AG04449 (cell line): ENCODE measurements around the gene RAPGEFL1.

Source experiments
- CTCF ChIA-PET: fragments of 350-600 bp; formaldehyde crosslinking; extraction: SDS; loops from one replicate; lab custom pipeline; 2021; ENCODE audit warnings: antibody characterized with exemption; lab: Yijun Ruan, JAX
- POLR2A ChIA-PET: fragments of 400-600, 350-600 bp; formaldehyde crosslinking; extraction: SDS; loops from one replicate; lab custom pipeline; 2020; ENCODE audit warnings: antibody characterized with exemption, inconsistent platforms; lab: Yijun Ruan, JAX
- DNase-seq: peaks from one replicate; pipeline ENCODE4 v3.0.0-alpha.2; 2010; ENCODE audit warnings: low read depth, low spot score
- H3K4me3 ChIP-seq: 2 replicates; pipeline ENCODE4 v1.5.1; 2011; ENCODE audit warnings: low read depth, mild to moderate bottlenecking, control low read depth, low read length
- CTCF ChIP-seq: IDR thresholded peaks from one replicate; pipeline ENCODE4 v1.5.1; 2011; ENCODE audit warnings: mild to moderate bottlenecking, moderate library complexity, low read length, control low read depth, inconsistent platforms; ENCODE audit not compliant: insufficient read depth; ENCODE audit errors: missing control alignments

The RAPGEFL1 gene

GRCh38 chr17:40174514-40174913 lies 2.8 kb upstream of the RAPGEFL1 start:
- TF ChIP-seq CTCF: no peak
- POLR2A ChIA-PET: interaction anchor here (0.6 to 0.8 kb wide), 2 partner anchors 11 to 74 kb away, joined by 3 read pairs; partner anchors contain the start of gene NR1D1
- no peak for DNase-seq
- no peak overlapping the region for H3K4me3 ChIP-seq
- CTCF ChIA-PET: interaction anchor here (1.7 to 10.4 kb wide), 3 partner anchors 18 to 148 kb away, joined by 5 to 76 read pairs (median 18); no protein-coding TSS in a partner anchor

- ChIA-PET POLR2A (interaction anchor here (0.7 kb wide), 1 partner anchor 131 kb away, joined by 3 read pairs; no protein-coding TSS in a partner anchor), CTCF (interaction anchor here (1.0 to 10.4 kb wide), 9 partner anchors 8 to 239 kb away, joined by 3 to 76 read pairs (median 5); no protein-coding TSS in a partner anchor)
- no peak for DNase-seq
- no peak overlapping the region for H3K4me3 ChIP-seq
- no peak for TF ChIP-seq CTCF
Measured at GRCh38 chr17:40175928-40176753, 1.1 kb upstream of the RAPGEFL1 start.

GRCh38 chr17:40176754-40177110 lies 538 bp upstream of the RAPGEFL1 start:
- CTCF ChIA-PET: interaction anchor here (1.3 to 10.4 kb wide), 7 partner anchors 8 to 164 kb away, joined by 3 to 76 read pairs (median 5); no protein-coding TSS in a partner anchor
- POLR2A ChIA-PET: no interaction called here
- TF ChIP-seq CTCF: no peak
- H3K4me3 ChIP-seq: no peak overlapping the region
- DNase-seq: no peak

- no peak overlapping the region; the same call in 1 of the 2 replicates for H3K4me3 ChIP-seq
- no peak for TF ChIP-seq CTCF
- POLR2A ChIA-PET: no interaction called here
- CTCF ChIA-PET: interaction anchor here (1.5 to 10.4 kb wide), 5 partner anchors 8 to 65 kb away, joined by 3 to 76 read pairs (median 25); partner anchors contain the start of gene CASC3
- DNase-seq: no peak
Measured at GRCh38 chr17:40178021-40178601, 841 bp downstream of the RAPGEFL1 start.

GRCh38 chr17:40178660-40179059 lies 1.4 kb downstream of the RAPGEFL1 start:
- POLR2A ChIA-PET: interaction anchor here (1.0 to 1.3 kb wide), 2 partner anchors 11 to 66 kb away, joined by 4 to 5 read pairs; no protein-coding TSS in a partner anchor
- CTCF ChIA-PET: interaction anchor here (0.7 to 10.4 kb wide), 8 partner anchors 8 to 152 kb away, joined by 3 to 76 read pairs (median 10); partner anchors contain the start of genes CASC3 and NR1D1

More at GRCh38 chr17:40178660-40179059, 1.4 kb downstream of the RAPGEFL1 start:
- DNase-seq: no peak
- TF ChIP-seq CTCF: no peak
- H3K4me3 ChIP-seq: no peak overlapping the region
